SK-N-SH (cell line): ENCODE measurements around the gene NPW. TPM values are rescaled to one million over a fixed set of nuclear protein-coding genes. Genes with fewer than 3 reads are reported as not detected.

Experiments
- CTCF ChIA-PET: fragments of 300-600, 350-600 bp; formaldehyde crosslinking; extraction: SDS; loops from one replicate; lab custom pipeline; 2021; lab: Yijun Ruan, JAX
- POLR2A ChIA-PET: fragments of 350-600 bp; sonication (Branson Sonifier 250); formaldehyde crosslinking; extraction: SDS; loops from one replicate; lab custom pipeline; 2020; ENCODE audit warnings: antibody characterized with exemption, inconsistent platforms; lab: Yijun Ruan, JAX
- DNase-seq: peaks from one replicate; pipeline ENCODE4 v3.0.0; 2012
- H2AFZ ChIP-seq: fragments of 200-600 bp; sonication (generic); 2 replicates; pipeline ENCODE4 v1.8.1; 2016; ENCODE audit warnings: antibody characterized with exemption, mild to moderate bottlenecking, low read depth
- H3F3A ChIP-seq: fragments of 200-600 bp; sonication (generic); replicated peaks from 2 replicates; pipeline ENCODE3; 2016; ENCODE audit warnings: antibody characterized with exemption, mild to moderate bottlenecking; ENCODE audit not compliant: insufficient read depth
- H3K27ac ChIP-seq, 2 experiments: fragments of 200-500 bp in 1 of 2; fragments of 200-600 bp in 1 of 2; sonication (Bioruptor generic) in 1 of 2; sonication (generic), shearing (Covaris generic) in 1 of 2; 2 replicates each; pipeline versions ENCODE4 v1.5.1 to v1.6.1; 2014 to 2016; ENCODE audit warnings: low read depth in 2 of 2, inconsistent platforms in 1 of 2, low read length in 1 of 2, mild to moderate bottlenecking in 1 of 2, mixed read lengths in 1 of 2
- H3K27me3 ChIP-seq: fragments of 200-600 bp; sonication (generic), shearing (Covaris generic); 2 replicates; pipeline ENCODE4 v1.6.1; 2016; ENCODE audit warnings: mixed run types; ENCODE audit not compliant: insufficient read depth
- H3K36me3 ChIP-seq, 2 experiments: fragments of 200-500 bp in 1 of 2; fragments of 200-600 bp in 1 of 2; sonication (Bioruptor generic) in 1 of 2; sonication (generic) in 1 of 2; replicated peaks in 1 of 2; 2 replicates each; pipeline versions ENCODE3 to v1.5.1; 2014 to 2016; ENCODE audit warnings: low read length in 1 of 2, mild to moderate bottlenecking in 1 of 2; ENCODE audit not compliant: insufficient read depth in 2 of 2, control insufficient read depth in 1 of 2
- H3K4me1 ChIP-seq, 2 experiments: fragments of 200-500 bp in 1 of 2; fragments of 200-600 bp in 1 of 2; sonication (Bioruptor generic) in 1 of 2; sonication (generic), shearing (Covaris generic) in 1 of 2; 2 replicates each; pipeline versions ENCODE4 v1.5.1 to v1.6.1; 2014 to 2016; ENCODE audit warnings: low read depth in 1 of 2, low read length in 1 of 2, mixed run types in 1 of 2; ENCODE audit not compliant: insufficient read depth in 2 of 2, control insufficient read depth in 1 of 2
- H3K4me2 ChIP-seq: fragments of 200-600 bp; sonication (generic), shearing (Covaris generic); 2 replicates; pipeline ENCODE4 v1.6.1; 2017; ENCODE audit warnings: mixed run types
- H3K4me3 ChIP-seq, 2 experiments: fragments of 200-500 bp in 1 of 2; fragments of 200-600 bp in 1 of 2; sonication (Bioruptor generic) in 1 of 2; sonication (generic), shearing (Covaris generic) in 1 of 2; 2 replicates each; pipeline versions ENCODE4 v1.5.1 to v1.8.1; 2014 to 2016; ENCODE audit warnings: low read depth in 2 of 2, inconsistent platforms in 1 of 2, low read length in 1 of 2, mild to moderate bottlenecking in 1 of 2, mixed read lengths in 1 of 2, moderate library complexity in 1 of 2
- H3K79me2 ChIP-seq: fragments of 200-600 bp; sonication (generic); 2 replicates; pipeline ENCODE4 v1.8.1; 2017; ENCODE audit warnings: mild to moderate bottlenecking; ENCODE audit not compliant: insufficient read depth
- H3K9ac ChIP-seq: fragments of 200-600 bp; sonication (generic); 2 replicates; pipeline ENCODE4 v1.6.1; 2017; ENCODE audit warnings: mixed run types
- H3K9me2 ChIP-seq: fragments of 200-600 bp; sonication (generic); 2 replicates; pipeline ENCODE4 v1.6.1; 2017; ENCODE audit warnings: mixed run types
- H3K9me3 ChIP-seq: fragments of 200-600 bp; sonication (generic); 2 replicates; pipeline ENCODE4 v1.6.1; 2017; ENCODE audit warnings: mixed run types, mild to moderate bottlenecking, moderate library complexity
- H4K20me1 ChIP-seq: fragments of 200-600 bp; sonication (generic); 2 replicates; pipeline ENCODE4 v1.6.1; 2017; ENCODE audit warnings: mild to moderate bottlenecking, mixed run types; ENCODE audit not compliant: insufficient read depth
- CHD2 ChIP-seq: fragments of 150-350 bp; IDR thresholded peaks from 2 replicates; pipeline ENCODE4 v1.6.1; 2018; ENCODE audit warnings: low read length; ENCODE audit not compliant: partially characterized antibody
- ELF1 ChIP-seq: IDR thresholded peaks from 2 replicates; pipeline ENCODE4 v1.4.0; 2012
- FOXJ3 ChIP-seq: sonication (generic); formaldehyde crosslinking; IDR thresholded peaks from 2 replicates; pipeline ENCODE4 v1.5.1; 2020; ENCODE audit warnings: mild to moderate bottlenecking, missing genetic modification reagents
- MAX ChIP-seq: IDR thresholded peaks from 2 replicates; pipeline ENCODE4 v1.4.0; 2012; ENCODE audit warnings: low read depth
- NFIC ChIP-seq: IDR thresholded peaks from 2 replicates; pipeline ENCODE4 v1.4.0; 2012; ENCODE audit warnings: borderline replicate concordance
- POLR2AphosphoS5 ChIP-seq: IDR thresholded peaks from 2 replicates; pipeline ENCODE4 v1.6.1; 2012; ENCODE audit warnings: low read depth, low read length
- RCOR1 ChIP-seq: fragments of 150-350 bp; IDR thresholded peaks from 2 replicates; pipeline ENCODE4 v1.6.1; 2017; ENCODE audit warnings: antibody characterized with exemption, low read length
- REST ChIP-seq: IDR thresholded peaks from 2 replicates; pipeline ENCODE4 v1.6.1; 2012; ENCODE audit warnings: mild to moderate bottlenecking, low read depth, low read length, moderate library complexity
- RXRA ChIP-seq: IDR thresholded peaks from 2 replicates; pipeline ENCODE4 v1.4.0; 2012; ENCODE audit warnings: low read depth, mild to moderate bottlenecking, borderline replicate concordance
- TAF1 ChIP-seq: IDR thresholded peaks from 2 replicates; pipeline ENCODE4 v1.6.1; 2012; ENCODE audit warnings: low read depth, mild to moderate bottlenecking, low read length, moderate library complexity, borderline replicate concordance
- TCF12 ChIP-seq: IDR thresholded peaks from 2 replicates; pipeline ENCODE4 v1.4.0; 2012
- TEAD4 ChIP-seq: IDR thresholded peaks from 2 replicates; pipeline ENCODE4 v1.4.0; 2012; ENCODE audit warnings: mild to moderate bottlenecking, borderline replicate concordance; ENCODE audit not compliant: insufficient read depth
- USF1 ChIP-seq: IDR thresholded peaks from 2 replicates; pipeline ENCODE4 v1.4.0; 2012; ENCODE audit warnings: low read depth, borderline replicate concordance
- WGBS: methylation state at CpG from one replicate; pipeline ENCODE4 v1.1.6; 2017; ENCODE audit warnings: low lambda C conversion rate; 5-methylcytosine and 5-hydroxymethylcytosine counted together
- polyA plus RNA-seq, 3 experiments: library from polyadenylated mRNA; depleted of rRNA; stranded (reverse); fragments of >200 nt; gene quantifications; 2 replicates each; pipeline ENCODE4 v1.2.3, GENCODE V29; 2012

The NPW gene
- polyA plus RNA-seq, 1 of the 3 experiments (the other 2 are of a cell fraction), result 1.1 TPM

- Histone ChIP-seq H3K27me3 (no peaks in the 10 kb centered on the region), H3K9me3 (no peaks in the 10 kb centered on the region), H3K27ac (peak overlapping the region in 1 of 2 experiments; percentile 58; a peak in 1 of 4 replicates), H4K20me1 (no peaks in the 10 kb centered on the region), H3K9ac (peak overlapping the region; percentile 46; the same call in 1 of the 2 replicates), H3K4me1 (peaks cover 0 to 19% of the 10 kb centered on the region in 2 experiments; a peak in 1 of 4 replicates), H3K4me3 (peak overlapping the region; percentile 62), H3K4me2 (peak overlapping the region; percentile 85), H3F3A (peaks cover 11% of the 10 kb centered on the region)
- 28% methylated on average over 23 of the region's 50 CpGs for WGBS
- CTCF ChIA-PET, result interaction anchor here (1.3 to 12.9 kb wide), 3 partner anchors 8 to 18 kb away, joined by 4 to 108 read pairs (median 4); no protein-coding TSS in a partner anchor
- DNase-seq, result peak; percentile 82
- no peak for TF ChIP-seq CHD2
- no peak for TF ChIP-seq RCOR1
- no peak for TF ChIP-seq RXRA
- TF ChIP-seq MAX, result no peak
- no peak for TF ChIP-seq TCF12
- TF ChIP-seq TAF1, result no peak
- TF ChIP-seq TEAD4, result no peak
- no peak for TF ChIP-seq POLR2AphosphoS5
- TF ChIP-seq USF1, result no peak
- no peak for TF ChIP-seq NFIC
- TF ChIP-seq, all 33 proteins: peak for 0
- H3K9me2 ChIP-seq, result no peaks in the 10 kb centered on the region
- peaks cover 4 to 11% of the 10 kb centered on the region in 2 experiments for H3K36me3 ChIP-seq
- H3K79me2 ChIP-seq, result peaks cover 8% of the 10 kb centered on the region; the same call in 1 of the 2 replicates
- H2AFZ ChIP-seq, result 0 out of 2 replicates have a peak overlapping the region, but pooled peaks have one; percentile 41
- POLR2A ChIA-PET, result interaction anchor here (2.3 kb wide), 1 partner anchor 26 kb away, joined by 8 read pairs; the partner anchor contains the start of gene RPS2
These were observed 29.0 kb upstream of the NPW start for GRCh38 chr16:1990351-1991134.

- H3K9me2 ChIP-seq, result no peaks in the 10 kb centered on the region
- TF ChIP-seq ELF1, result no peak
- TF ChIP-seq TCF12, result no peak
- TF ChIP-seq FOXJ3 (CRISPR knock-in tag), result no peak
- TF ChIP-seq REST, result no peak
- no peak for TF ChIP-seq RCOR1
- TF ChIP-seq, all 33 proteins: peak for 0
- Histone ChIP-seq H4K20me1 (no peaks in the 10 kb centered on the region), H3K9ac (no peak overlapping the region), H3K36me3 (peaks cover 0 to 5% of the 10 kb centered on the region in 2 experiments), H3K79me2 (peaks cover 2% of the 10 kb centered on the region; the same call in 1 of the 2 replicates), H3K27me3 (no peaks in the 10 kb centered on the region), H3K4me2 (0 out of 2 replicates have a peak overlapping the region, but pooled peaks have one; percentile 85), H3K4me3 (peak overlapping the region in 1 of 2 experiments; percentile 62; a peak in 1 of 4 replicates), H3K9me3 (no peaks in the 10 kb centered on the region), H3K4me1 (peaks cover 0 to 18% of the 10 kb centered on the region in 2 experiments; a peak in 1 of 4 replicates), H2AFZ (no peak overlapping the region), H3K27ac (no peak overlapping the region), H3F3A (peaks cover 16% of the 10 kb centered on the region)
- ChIA-PET POLR2A (no interaction called here), CTCF (interaction anchor here (1.3 to 12.9 kb wide), 2 partner anchors 13 to 18 kb away, joined by 4 to 108 read pairs; no protein-coding TSS in a partner anchor)
- WGBS, result 95% methylated on average over 13 of the region's 18 CpGs
- no peak for DNase-seq
These were observed 28.4 kb upstream of the NPW start for GRCh38 chr16:1991135-1991551.
